Right lobe of liver (tissue), 6 donors: ENCODE measurements around the gene KAZN. TPM values are rescaled to one million over a fixed set of nuclear protein-coding genes. Genes with fewer than 3 reads are reported as not detected.

Source experiments
- ATAC-seq, 4 donors: fragments of 200-7000 bp; cut with Tn5 transposase; one replicate each; pipeline ENCODE4 v1.9.1; 2020; ENCODE audit warnings: mild to moderate bottlenecking in 4 of 4, moderate library complexity in 4 of 4
- DNase-seq, 3 donors: peaks; one replicate each; pipeline ENCODE4 v3.0.0-alpha.2; 2020
- H3K27ac ChIP-seq, 3 donors: fragments of 200-600 bp; one replicate each; pipeline ENCODE4 v1.8.0; 2022
- H3K27me3 ChIP-seq, 2 donors: fragments of 200-600 bp; one replicate each; pipeline ENCODE4 v1.8.0; 2022
- H3K36me3 ChIP-seq, 4 donors: fragments of 200-600 bp; sonication (generic) in 1 of 4; one replicate each; pipeline versions ENCODE4 v1.5.1 to v1.8.0; 2017 to 2022; ENCODE audit warnings: control low read depth in 1 of 4
- H3K4me1 ChIP-seq, 4 donors: fragments of 200-600 bp; sonication (generic) in 1 of 4; one replicate each; pipeline versions ENCODE4 v1.5.1 to v1.8.0; 2017 to 2022; ENCODE audit warnings: control low read depth in 1 of 4
- H3K4me3 ChIP-seq, 3 donors: fragments of 200-600 bp; one replicate each; pipeline ENCODE4 v1.8.0; 2022
- H3K9me3 ChIP-seq, 4 donors: fragments of 200-600 bp; sonication (generic) in 1 of 4; one replicate each; pipeline versions ENCODE4 v1.5.1 to v1.8.0; 2017 to 2022; ENCODE audit warnings: control low read depth in 1 of 4
- CTCF ChIP-seq, 4 donors: fragments of 200-600 bp in 3 of 4; fragments of 450-650 bp in 1 of 4; IDR thresholded peaks; one replicate each; pipeline versions ENCODE4 v1.5.1 to v1.8.0; 2016 to 2022; ENCODE audit warnings: antibody characterized with exemption in 4 of 4, mild to moderate bottlenecking in 2 of 4
- POLR2A ChIP-seq: fragments of 450-650 bp; IDR thresholded peaks from one replicate; pipeline ENCODE4 v1.6.1; 2017; ENCODE audit warnings: antibody characterized with exemption, mild to moderate bottlenecking
- WGBS: methylation state at CpG from one replicate; pipeline ENCODE4 v1.1.6; 2018; ENCODE audit warnings: low coverage, low lambda C conversion rate; ENCODE audit not compliant: insufficient coverage; ENCODE audit errors: missing lambda C conversion rate; 5-methylcytosine and 5-hydroxymethylcytosine counted together
- intact Hi-C, 2 donors: fragments of 100-400 bp; cut with DNase I; formaldehyde crosslinking; loops; one replicate each; pipeline versions ENCODE4 v1.11.2 to v1.14.1; 2022
- total RNA-seq, 6 experiments: library from RNA; depleted of rRNA in 2 of 6; stranded (reverse); fragments of >200 nt in 2 of 6; fragmentation: NEBNext Ultra II Directional in 3 of 6; extraction: Animal tissue kit (Norgen Biotek cat#: 25700) in 3 of 6; gene quantifications; one replicate each; pipeline versions ENCODE4 v1.1.0 to v1.2.4, GENCODE V29; 2016 to 2023
- donor health status: DM: no; HTN: yes; CAD: no.
- donor health status: DM: no; HTN: no; CAD: no.
- donor health status: DM: no; HTN: no; CAD: no.
- donor health status: DM: no; HTN: yes; CAD: no.
- donor health status: DM: no; HTN: yes; CAD: no.

KAZN gene
- total RNA-seq, 6 experiments from 2014 or later = 1.5 to 7.2 (median 2.7) TPM

- DNase-seq (no peak), ATAC-seq (no peak)
- H3K9me3 ChIP-seq = no peaks in the 10 kb centered on the region
- intact Hi-C loops = no loop called here
- WGBS = 81% methylated on average over 11 of the region's 15 CpGs
- H3K27me3 ChIP-seq = no peaks in the 10 kb centered on the region
- H3K4me3 ChIP-seq = no peak overlapping the region
- H3K36me3 ChIP-seq = no peaks in the 10 kb centered on the region
- H3K4me1 ChIP-seq = no peaks in the 10 kb centered on the region
- TF ChIP-seq POLR2A (no peak), CTCF (IDR thresholded peaks at IDR 0.05) (no peak)
- no peak overlapping the region for H3K27ac ChIP-seq
Observed at GRCh38 chr1:14689996-14690615, 91.6 kb downstream of the KAZN start.

- no peaks in the 10 kb centered on the region for H3K4me1 ChIP-seq
- no peak overlapping the region for H3K27ac ChIP-seq
- no peaks in the 10 kb centered on the region for H3K36me3 ChIP-seq
- no peaks in the 10 kb centered on the region for H3K27me3 ChIP-seq
- intact Hi-C loops = no loop called here
- 34% methylated on average over 7 of the region's 7 CpGs for WGBS
- no peak overlapping the region for H3K4me3 ChIP-seq
- DNase-seq (no peak), ATAC-seq (no peak)
- TF ChIP-seq POLR2A (no peak), CTCF (IDR thresholded peaks at IDR 0.05) (no peak)
- H3K9me3 ChIP-seq = no peaks in the 10 kb centered on the region
Observed at GRCh38 chr1:14693949-14694348, 95.5 kb downstream of the KAZN start.

- ATAC-seq (no peak), DNase-seq (no peak)
- no peaks in the 10 kb centered on the region for H3K36me3 ChIP-seq
- no peaks in the 10 kb centered on the region for H3K27me3 ChIP-seq
- no peaks in the 10 kb centered on the region for H3K4me1 ChIP-seq
- no peak overlapping the region for H3K4me3 ChIP-seq
- intact Hi-C loops = no loop called here
- 65% methylated on average over 3 of the region's 3 CpGs for WGBS
- no peak overlapping the region for H3K27ac ChIP-seq
- no peak for TF ChIP-seq POLR2A
- no peak for TF ChIP-seq CTCF (IDR thresholded peaks at IDR 0.05)
- H3K9me3 ChIP-seq = no peaks in the 10 kb centered on the region
Observed at GRCh38 chr1:14694589-14694988, 96.1 kb downstream of the KAZN start.

- no peak for DNase-seq
- Histone ChIP-seq H3K27ac (no peak overlapping the region), H3K36me3 (no peaks in the 10 kb centered on the region), H3K4me1 (no peaks in the 10 kb centered on the region), H3K9me3 (no peaks in the 10 kb centered on the region), H3K27me3 (no peaks in the 10 kb centered on the region), H3K4me3 (no peak overlapping the region)
- ATAC-seq = no peak
- TF ChIP-seq CTCF (IDR thresholded peaks at IDR 0.05) = no peak
- no peak for TF ChIP-seq POLR2A
- WGBS = 33% methylated on average over 4 of the region's 5 CpGs
- intact Hi-C loops = no loop called here
Observed at GRCh38 chr1:14696761-14697160, 98.3 kb downstream of the KAZN start.

GRCh38 chr1:14697353-14697752 lies 98.9 kb downstream of the KAZN start:
- no peak for DNase-seq
- no peak overlapping the region for H3K27ac ChIP-seq
- 58% methylated on average over 4 of the region's 4 CpGs for WGBS

More at GRCh38 chr1:14697353-14697752, 98.9 kb downstream of the KAZN start:
- TF ChIP-seq POLR2A (no peak), CTCF (IDR thresholded peaks at IDR 0.05) (no peak)
- Histone ChIP-seq H3K36me3 (no peaks in the 10 kb centered on the region), H3K27me3 (no peaks in the 10 kb centered on the region), H3K4me3 (no peak overlapping the region), H3K4me1 (no peaks in the 10 kb centered on the region), H3K9me3 (no peaks in the 10 kb centered on the region)
- intact Hi-C loops = no loop called here
- no peak for ATAC-seq
